ENCODE data around the gene OPN1SW.

OPN1SW gene

GRCh38 chr7:128785738-128786137, 10.1 kb upstream of the OPN1SW start:
- TF ChIP-seq CTCF (IDR thresholded peaks at IDR 0.05) = no peak

- no peak for TF ChIP-seq CTCF (IDR thresholded peaks at IDR 0.05)
These were observed 7.7 kb upstream of the OPN1SW start for GRCh38 chr7:128783143-128783861.

GRCh38 chr7:128781851-128782250, 6.3 kb upstream of the OPN1SW start:
- no peak for TF ChIP-seq CTCF (IDR thresholded peaks at IDR 0.05)

- TF ChIP-seq CTCF (IDR thresholded peaks at IDR 0.05) = no peak
These were observed 5.5 kb upstream of the OPN1SW start for GRCh38 chr7:128781126-128781525.

- no peak for TF ChIP-seq CTCF (IDR thresholded peaks at IDR 0.05)
These were observed 3.4 kb upstream of the OPN1SW start for GRCh38 chr7:128778946-128779345.

GRCh38 chr7:128777156-128778123, 1.8 kb upstream of the OPN1SW start:
- no peak for TF ChIP-seq CTCF (IDR thresholded peaks at IDR 0.05)

- TF ChIP-seq CTCF (IDR thresholded peaks at IDR 0.05) = no peak
These were observed 673 bp downstream of the OPN1SW start for GRCh38 chr7:128774921-128775320.
